ENCODE data around the gene PLCD3.

Gene PLCD3

GRCh38 chr17:45093444-45094110 lies 38.7 kb downstream of the PLCD3 start:
- no CpG with 5 or more reads among the region's 13 CpGs for whole genome bisulfite sequencing (ENCODE audit: extremely low coverage, insufficient coverage, insufficient read length)
- H3K79me1 ChIP-seq (ENCODE audit: low read length): no peaks in the 10 kb centered on the region
- no peaks in the 10 kb centered on the region for H3K9me3 ChIP-seq (ENCODE audit: insufficient read depth, low read depth, low read length)
- H4K91ac ChIP-seq (ENCODE audit: low read depth, low read length): no peak overlapping the region
- no peak overlapping the region for H3K23ac ChIP-seq (ENCODE audit: low read length)
- H3K18ac ChIP-seq (ENCODE audit: low read length): no peak overlapping the region
- no peak overlapping the region for H3K9ac ChIP-seq (ENCODE audit: low read length)
- H4K12ac ChIP-seq (ENCODE audit: low read depth, low read length): no peak overlapping the region
- peaks cover 70 to 75% of the 10 kb centered on the region in 2 experiments for H3K36me3 ChIP-seq (ENCODE audit: control insufficient read depth in 1 of 2, insufficient read depth in 2 of 2, low read length in 2 of 2)
- H2BK12ac ChIP-seq (ENCODE audit: low read length): peak overlapping the region; percentile 23
- no peak overlapping the region for H2AK5ac ChIP-seq (ENCODE audit: low read length)
- no peak overlapping the region for H4K8ac ChIP-seq (ENCODE audit: low read depth, low read length)
- DNase-seq: peak; percentile 27 to 49
- no peak overlapping the region for H3K14ac ChIP-seq (ENCODE audit: low read length)
- H2BK5ac ChIP-seq (ENCODE audit: low read depth, low read length, poor library complexity): no peak overlapping the region
- H3K4me2 ChIP-seq (ENCODE audit: low read length): no peak overlapping the region
- no peak overlapping the region for H2AFZ ChIP-seq (ENCODE audit: insufficient read depth, low read length, poor library complexity)
- no peak overlapping the region for H2BK120ac ChIP-seq (ENCODE audit: insufficient read depth, low read length, poor library complexity)
- H3K79me2 ChIP-seq (ENCODE audit: control insufficient read depth, insufficient read depth, low read length, poor library complexity): no peaks in the 10 kb centered on the region
- peak overlapping the region; percentile 4 for H3K27ac ChIP-seq (ENCODE audit: low read depth, low read length)
- no peaks in the 10 kb centered on the region for H3K27me3 ChIP-seq (ENCODE audit: insufficient read depth, low read length)
- no peak overlapping the region for H3K4ac ChIP-seq (ENCODE audit: low read depth, low read length)
- H3K4me3 ChIP-seq (ENCODE audit: low read depth, low read length): no peak overlapping the region
- H3K4me1 ChIP-seq (ENCODE audit: control insufficient read depth in 1 of 2, insufficient read depth in 2 of 2, low read length in 2 of 2): peaks cover 9 to 11% of the 10 kb centered on the region in 2 experiments

GRCh38 chr17:45092911-45093430 lies 39.3 kb downstream of the PLCD3 start:
- Histone ChIP-seq H4K8ac (ENCODE audit: low read depth, low read length) (no peak overlapping the region), H3K9ac (ENCODE audit: low read length) (no peak overlapping the region), H3K23ac (ENCODE audit: low read length) (no peak overlapping the region), H3K4me2 (ENCODE audit: low read length) (no peak overlapping the region), H2AK5ac (ENCODE audit: low read length) (no peak overlapping the region), H2BK12ac (ENCODE audit: low read length) (no peak overlapping the region), H3K79me1 (ENCODE audit: low read length) (no peaks in the 10 kb centered on the region), H3K4me1 (ENCODE audit: control insufficient read depth in 1 of 2, insufficient read depth in 2 of 2, low read length in 2 of 2) (peaks cover 9 to 11% of the 10 kb centered on the region in 2 experiments), H3K9me3 (ENCODE audit: insufficient read depth, low read depth, low read length) (no peaks in the 10 kb centered on the region), H3K36me3 (ENCODE audit: control insufficient read depth in 1 of 2, insufficient read depth in 2 of 2, low read length in 2 of 2) (peaks cover 69 to 75% of the 10 kb centered on the region in 2 experiments), H3K14ac (ENCODE audit: low read length) (no peak overlapping the region), H3K18ac (ENCODE audit: low read length) (no peak overlapping the region), H2AFZ (ENCODE audit: insufficient read depth, low read length, poor library complexity) (no peak overlapping the region), H4K12ac (ENCODE audit: low read depth, low read length) (no peak overlapping the region), H2BK5ac (ENCODE audit: low read depth, low read length, poor library complexity) (no peak overlapping the region), H3K4ac (ENCODE audit: low read depth, low read length) (no peak overlapping the region), H3K27ac (ENCODE audit: low read depth, low read length) (peak overlapping the region; percentile 4), H3K4me3 (ENCODE audit: low read depth, low read length) (no peak overlapping the region), H3K79me2 (ENCODE audit: control insufficient read depth, insufficient read depth, low read length, poor library complexity) (no peaks in the 10 kb centered on the region), H3K27me3 (ENCODE audit: insufficient read depth, low read length) (no peaks in the 10 kb centered on the region), H2BK120ac (ENCODE audit: insufficient read depth, low read length, poor library complexity) (no peak overlapping the region), H4K91ac (ENCODE audit: low read depth, low read length) (no peak overlapping the region)
- no CpG with 5 or more reads among the region's 6 CpGs for WGBS (ENCODE audit: extremely low coverage, insufficient coverage, insufficient read length)
- DNase-seq: peak; percentile 86 to 91

- no peak overlapping the region for H2BK12ac ChIP-seq (ENCODE audit: low read length)
- no peak overlapping the region for H2AFZ ChIP-seq (ENCODE audit: insufficient read depth, low read length, poor library complexity)
- no peaks in the 10 kb centered on the region for H3K79me2 ChIP-seq (ENCODE audit: control insufficient read depth, insufficient read depth, low read length, poor library complexity)
- peaks cover 65 to 75% of the 10 kb centered on the region in 2 experiments for H3K36me3 ChIP-seq (ENCODE audit: control insufficient read depth in 1 of 2, insufficient read depth in 2 of 2, low read length in 2 of 2)
- no peak overlapping the region for H3K18ac ChIP-seq (ENCODE audit: low read length)
- peak overlapping the region; percentile 18 for H4K8ac ChIP-seq (ENCODE audit: low read depth, low read length)
- DNase-seq: peak in 1 of 2 donors; percentile 32
- peaks cover 9 to 11% of the 10 kb centered on the region in 2 experiments for H3K4me1 ChIP-seq (ENCODE audit: control insufficient read depth in 1 of 2, insufficient read depth in 2 of 2, low read length in 2 of 2)
- no peaks in the 10 kb centered on the region for H3K9me3 ChIP-seq (ENCODE audit: insufficient read depth, low read depth, low read length)
- no peak overlapping the region for H3K27ac ChIP-seq (ENCODE audit: low read depth, low read length)
- H3K9ac ChIP-seq (ENCODE audit: low read length): no peak overlapping the region
- H3K14ac ChIP-seq (ENCODE audit: low read length): no peak overlapping the region
- H4K12ac ChIP-seq (ENCODE audit: low read depth, low read length): no peak overlapping the region
- no peak overlapping the region for H3K4me3 ChIP-seq (ENCODE audit: low read depth, low read length)
- no peak overlapping the region for H3K4me2 ChIP-seq (ENCODE audit: low read length)
- no peaks in the 10 kb centered on the region for H3K27me3 ChIP-seq (ENCODE audit: insufficient read depth, low read length)
- no peak overlapping the region for H4K91ac ChIP-seq (ENCODE audit: low read depth, low read length)
- H3K4ac ChIP-seq (ENCODE audit: low read depth, low read length): no peak overlapping the region
- H2BK5ac ChIP-seq (ENCODE audit: low read depth, low read length, poor library complexity): no peak overlapping the region
- no peak overlapping the region for H2AK5ac ChIP-seq (ENCODE audit: low read length)
- H3K79me1 ChIP-seq (ENCODE audit: low read length): no peaks in the 10 kb centered on the region
- no peak overlapping the region for H2BK120ac ChIP-seq (ENCODE audit: insufficient read depth, low read length, poor library complexity)
- WGBS (ENCODE audit: extremely low coverage, insufficient coverage, insufficient read length): no CpG with 5 or more reads among the region's 11 CpGs
- no peak overlapping the region for H3K23ac ChIP-seq (ENCODE audit: low read length)
Measured at GRCh38 chr17:45091778-45092425, 40.4 kb downstream of the PLCD3 start.

- H3K9me3 ChIP-seq (ENCODE audit: insufficient read depth, low read depth, low read length): no peaks in the 10 kb centered on the region
- no peak overlapping the region for H3K14ac ChIP-seq (ENCODE audit: low read length)
- no peak overlapping the region for H4K8ac ChIP-seq (ENCODE audit: low read depth, low read length)
- no peak overlapping the region for H3K9ac ChIP-seq (ENCODE audit: low read length)
- no peaks in the 10 kb centered on the region for H3K79me1 ChIP-seq (ENCODE audit: low read length)
- no peak overlapping the region for H2BK5ac ChIP-seq (ENCODE audit: low read depth, low read length, poor library complexity)
- no peak overlapping the region for H3K23ac ChIP-seq (ENCODE audit: low read length)
- H3K4me2 ChIP-seq (ENCODE audit: low read length): no peak overlapping the region
- H3K36me3 ChIP-seq (ENCODE audit: control insufficient read depth in 1 of 2, insufficient read depth in 2 of 2, low read length in 2 of 2): peaks cover 67 to 70% of the 10 kb centered on the region in 2 experiments
- DNase-seq: no peak
- WGBS (ENCODE audit: extremely low coverage, insufficient coverage, insufficient read length): no CpG with 5 or more reads among the region's 3 CpGs
- H2AK5ac ChIP-seq (ENCODE audit: low read length): no peak overlapping the region
- no peak overlapping the region for H3K4ac ChIP-seq (ENCODE audit: low read depth, low read length)
- H2BK12ac ChIP-seq (ENCODE audit: low read length): no peak overlapping the region
- no peak overlapping the region for H3K27ac ChIP-seq (ENCODE audit: low read depth, low read length)
- no peak overlapping the region for H4K91ac ChIP-seq (ENCODE audit: low read depth, low read length)
- H2AFZ ChIP-seq (ENCODE audit: insufficient read depth, low read length, poor library complexity): no peak overlapping the region
- no peaks in the 10 kb centered on the region for H3K79me2 ChIP-seq (ENCODE audit: control insufficient read depth, insufficient read depth, low read length, poor library complexity)
- H3K4me3 ChIP-seq (ENCODE audit: low read depth, low read length): no peak overlapping the region
- H2BK120ac ChIP-seq (ENCODE audit: insufficient read depth, low read length, poor library complexity): no peak overlapping the region
- H3K4me1 ChIP-seq (ENCODE audit: control insufficient read depth in 1 of 2, insufficient read depth in 2 of 2, low read length in 2 of 2): peaks cover 9 to 11% of the 10 kb centered on the region in 2 experiments
- no peaks in the 10 kb centered on the region for H3K27me3 ChIP-seq (ENCODE audit: insufficient read depth, low read length)
- H3K18ac ChIP-seq (ENCODE audit: low read length): peak overlapping the region; percentile 33
- no peak overlapping the region for H4K12ac ChIP-seq (ENCODE audit: low read depth, low read length)
Measured at GRCh38 chr17:45090711-45091110, 41.6 kb downstream of the PLCD3 start.

Data from trophoblast cell (in vitro differentiated cells and primary cell).